GM23338 (cell line): ENCODE data around the gene AP5Z1. TPM values are rescaled to one million over a fixed set of nuclear protein-coding genes. Genes with fewer than 3 reads are reported as not detected.

Source experiments
- ATAC-seq: fragments of 200-7000 bp; cut with Tn5 transposase; 3 replicates; pipeline ENCODE4 v1.9.1; 2020
- DNase-seq: peaks from one replicate; pipeline ENCODE4 v3.0.0-alpha.2; 2015; ENCODE audit warnings: low spot score
- H2AFZ ChIP-seq: fragments of 200-600 bp; sonication (generic); 2 replicates; pipeline ENCODE4 v1.8.0; 2016; ENCODE audit warnings: antibody characterized with exemption, mild to moderate bottlenecking, moderate library complexity
- H3F3A ChIP-seq: fragments of 200-600 bp; sonication (generic); replicated peaks from 2 replicates; pipeline ENCODE4 v1.8.0; 2017; ENCODE audit warnings: antibody characterized with exemption, mixed run types, low read depth
- H3K27ac ChIP-seq: fragments of 200-600 bp; sonication (generic); 2 replicates; pipeline ENCODE4 v1.6.1; 2016; ENCODE audit warnings: low read depth
- H3K27me3 ChIP-seq: fragments of 200-600 bp; sonication (generic); 2 replicates; pipeline ENCODE4 v1.8.0; 2016; ENCODE audit warnings: mild to moderate bottlenecking, mixed run types, moderate library complexity; ENCODE audit not compliant: insufficient read depth
- H3K36me3 ChIP-seq: fragments of 200-600 bp; sonication (generic); 2 replicates; pipeline ENCODE4 v1.8.0; 2016; ENCODE audit warnings: mild to moderate bottlenecking; ENCODE audit not compliant: insufficient read depth
- H3K4me1 ChIP-seq: fragments of 200-600 bp; sonication (generic); 2 replicates; pipeline ENCODE4 v1.8.0; 2016; ENCODE audit warnings: mild to moderate bottlenecking, moderate library complexity; ENCODE audit not compliant: insufficient read depth
- H3K4me2 ChIP-seq: fragments of 200-600 bp; sonication (generic); 2 replicates; pipeline ENCODE4 v1.7.1; 2017; ENCODE audit warnings: mixed run types
- H3K4me3 ChIP-seq: fragments of 200-600 bp; sonication (generic); 2 replicates; pipeline ENCODE4 v1.6.1; 2016; ENCODE audit warnings: mixed run types
- H3K79me2 ChIP-seq: fragments of 200-600 bp; sonication (generic); replicated peaks from 2 replicates; pipeline ENCODE4 v1.8.0; 2017; ENCODE audit warnings: mild to moderate bottlenecking; ENCODE audit not compliant: insufficient read depth
- H3K9me2 ChIP-seq: fragments of 200-600 bp; sonication (generic); 2 replicates; pipeline ENCODE4 v1.8.0; 2017; ENCODE audit not compliant: insufficient read depth
- H4K20me1 ChIP-seq: fragments of 200-600 bp; sonication (generic); replicated peaks from 2 replicates; pipeline ENCODE4 v1.8.0; 2017; ENCODE audit warnings: mild to moderate bottlenecking; ENCODE audit not compliant: insufficient read depth
- H3K27ac Mint-ChIP-seq: 2 replicates; pipeline ENCODE4 v1.8.0; 2020; ENCODE audit warnings: inconsistent platforms, mild to moderate bottlenecking, moderate library complexity, mixed read lengths
- H3K27me3 Mint-ChIP-seq: 3 replicates; pipeline ENCODE4 v1.8.0; 2022; ENCODE audit warnings: low read depth, mild to moderate bottlenecking, moderate library complexity, mixed read lengths, inconsistent platforms; ENCODE audit not compliant: insufficient read depth, poor library complexity
- H3K36me3 Mint-ChIP-seq: 3 replicates; pipeline ENCODE4 v1.8.0; 2021; ENCODE audit warnings: low read depth, mild to moderate bottlenecking, inconsistent platforms, moderate library complexity, mixed read lengths
- H3K4me1 Mint-ChIP-seq: 3 replicates; pipeline ENCODE4 v1.8.0; 2020; ENCODE audit warnings: mild to moderate bottlenecking, inconsistent platforms, mixed read lengths
- H3K4me3 Mint-ChIP-seq: 3 replicates; pipeline ENCODE4 v1.8.0; 2021; ENCODE audit warnings: moderate library complexity, mild to moderate bottlenecking, inconsistent platforms, mixed read lengths
- H3K9me3 Mint-ChIP-seq: 3 replicates; pipeline ENCODE4 v1.8.0; 2020; ENCODE audit warnings: moderate library complexity, mild to moderate bottlenecking, inconsistent platforms, mixed read lengths
- CREB1 ChIP-seq: fragments of 250-450 bp; sonication (Bioruptor Pico); IDR thresholded peaks from 2 replicates; pipeline ENCODE4 v1.5.0; 2020; ENCODE audit warnings: low read depth, mild to moderate bottlenecking, moderate library complexity
- CTCF ChIP-seq, 2 experiments: fragments of 200-600 bp in 1 of 2; sonication (generic) in 1 of 2; conservative IDR thresholded peaks; 2 replicates each; pipeline versions ENCODE4 v1.5.1 to v1.6.1; 2016 to 2017; ENCODE audit warnings: antibody characterized with exemption in 2 of 2, low read depth in 2 of 2, mild to moderate bottlenecking in 2 of 2, moderate library complexity in 1 of 2
- ETS1 ChIP-seq: IDR thresholded peaks from 2 replicates; pipeline ENCODE4 v1.6.1; 2016; ENCODE audit warnings: antibody characterized with exemption
- EZH2 ChIP-seq: fragments of 200-600 bp; sonication (generic); IDR thresholded peaks from one replicate; pipeline ENCODE4 v1.8.0; 2017; ENCODE audit warnings: antibody characterized with exemption, mild to moderate bottlenecking, low read depth; ENCODE audit not compliant: unreplicated experiment
- EZH2phosphoT487 ChIP-seq: fragments of 200-600 bp; sonication (generic); IDR thresholded peaks from one replicate; pipeline ENCODE4 v1.8.1; 2018; ENCODE audit warnings: antibody characterized with exemption; ENCODE audit not compliant: unreplicated experiment
- JUNB ChIP-seq: IDR thresholded peaks from one replicate; pipeline ENCODE4 v1.6.1; 2016; ENCODE audit warnings: antibody characterized with exemption; ENCODE audit not compliant: unreplicated experiment
- NANOG ChIP-seq: IDR thresholded peaks from 2 replicates; pipeline ENCODE4 v1.6.1; 2016; ENCODE audit warnings: antibody characterized with exemption, borderline replicate concordance
- POLR2AphosphoS5 ChIP-seq: IDR thresholded peaks from 2 replicates; pipeline ENCODE4 v1.6.1; 2016; ENCODE audit warnings: antibody characterized with exemption, low read depth
- STAT1 ChIP-seq: IDR thresholded peaks from one replicate; pipeline ENCODE4 v1.6.1; 2016; ENCODE audit warnings: antibody characterized with exemption; ENCODE audit not compliant: unreplicated experiment
- ZNF114 ChIP-seq: fragments of 250-450 bp; sonication (Bioruptor Pico); IDR thresholded peaks from 2 replicates; pipeline ENCODE4 v1.5.0; 2020; ENCODE audit warnings: mild to moderate bottlenecking, moderate library complexity
- ZNF331 ChIP-seq: fragments of 250-450 bp; sonication (Bioruptor Pico); IDR thresholded peaks from 2 replicates; pipeline ENCODE4 v1.5.0; 2020; ENCODE audit warnings: low read depth, mild to moderate bottlenecking, moderate library complexity
- ZNF462 ChIP-seq: fragments of 250-450 bp; sonication (Bioruptor Pico); IDR thresholded peaks from 2 replicates; pipeline ENCODE4 v1.5.0; 2020; ENCODE audit warnings: mild to moderate bottlenecking, moderate library complexity
- microRNA-seq: library from miRNA; unstranded; fragments of <30 nt; microRNA quantifications from one replicate; pipeline ENCODE4, GENCODE V29; 2017
- polyA plus RNA-seq: library from polyadenylated mRNA; unstranded; fragments of >200 nt; fragmentation: Nextera tagmentation; extraction: Ambion mirVana; gene quantifications from 2 replicates; pipeline ENCODE4 v1.2.1, GENCODE V29; 2016
- small RNA-seq: library from RNA; depleted of rRNA; stranded (forward); fragments of <200 nt; gene quantifications from one replicate; pipeline ENCODE3, GENCODE V24; 2014; ENCODE audit warnings: low replicate concordance
- total RNA-seq: library from RNA; depleted of rRNA; stranded (reverse); fragments of >200 nt; shearing (Covaris generic); gene quantifications from 2 replicates; pipeline ENCODE4 v1.2.3, GENCODE V29; 2014; rRNA removed

The AP5Z1 gene
- total and polyA plus RNA-seq, 2 experiments from 2014 or later: 16.3 to 31.2 TPM

- DNase-seq (no peak), ATAC-seq (no peak)
- Mint-ChIP-seq H3K9me3 (no peaks in the 10 kb centered on the region), H3K4me3 (no peak overlapping the region), H3K27me3 (peaks cover 11% of the 10 kb centered on the region), H3K4me1 (peaks cover 6% of the 10 kb centered on the region), H3K27ac (no peak overlapping the region), H3K36me3 (no peaks in the 10 kb centered on the region)
- Histone ChIP-seq H3K27ac (no peak overlapping the region), H2AFZ (no peak overlapping the region), H3K4me3 (no peak overlapping the region), H3K4me2 (no peak overlapping the region), H3F3A (no peaks in the 10 kb centered on the region), H4K20me1 (no peaks in the 10 kb centered on the region), H3K36me3 (no peaks in the 10 kb centered on the region), H3K79me2 (no peaks in the 10 kb centered on the region), H3K4me1 (no peaks in the 10 kb centered on the region), H3K9me2 (no peaks in the 10 kb centered on the region), H3K27me3 (no peaks in the 10 kb centered on the region)
- TF ChIP-seq ZNF462: no peak
- no peak for TF ChIP-seq EZH2
- no peak for TF ChIP-seq ETS1
- TF ChIP-seq EZH2phosphoT487: no peak
- no peak for TF ChIP-seq CTCF (conservative IDR thresholded peaks at IDR 0.05; ENCODE audit: low read depth in 2 of 2)
- TF ChIP-seq ZNF114 (CRISPR knock-in tag): no peak
- no peak for TF ChIP-seq CREB1
- TF ChIP-seq STAT1: no peak
- TF ChIP-seq ZNF331: no peak
- TF ChIP-seq NANOG: no peak
- TF ChIP-seq JUNB: no peak
- TF ChIP-seq POLR2AphosphoS5: no peak
These were observed 64.7 kb downstream of the AP5Z1 start for GRCh38 chr7:4840079-4840501.

Small RNA genes lying within 50 kb of the gene (microRNA-seq; reads per million reads assigned to microRNA genes)
- gene MIR4656: not detected

Small RNA genes lying within 50 kb of the gene (small RNA-seq; reads per million reads assigned to genes)
- gene MIR4656 (not detected), gene RF00019 (not detected)

Other genes with a start within 250 kb of the AP5Z1 start
- gene FOXK1, start 93.3 kb upstream of the AP5Z1 start, total RNA-seq: 12.7 and 13.9 TPM in 2 replicates
- gene FOXK1, start 93.3 kb upstream of the AP5Z1 start, polyA plus RNA-seq: 2.0 and 2.3 TPM in 2 replicates
- gene PAPOLB, start 86.4 kb downstream of the AP5Z1 start, total RNA-seq: 0.27 and 0.42 TPM in 2 replicates
- 0.07 and 0.08 TPM in 2 replicates for gene PAPOLB, start 86.4 kb downstream of the AP5Z1 start, polyA plus RNA-seq
- gene RADIL, start 108.1 kb downstream of the AP5Z1 start, total RNA-seq: 7.8 and 9.8 TPM in 2 replicates
- gene RADIL, start 108.1 kb downstream of the AP5Z1 start, polyA plus RNA-seq: 4.3 and 4.8 TPM in 2 replicates
- 0.38 and 0.39 TPM in 2 replicates for gene MMD2, start 183.6 kb downstream of the AP5Z1 start, total RNA-seq
- 0.09 and 0.11 TPM in 2 replicates for gene MMD2, start 183.6 kb downstream of the AP5Z1 start, polyA plus RNA-seq